ENCODE results near the gene TSPEAR.
"Not testable (repeated sequence)": the region's sequence is repeated elsewhere in the genome, so short reads cannot be mapped to it uniquely, and the experiment has no call there.

Gene TSPEAR

DNA sequence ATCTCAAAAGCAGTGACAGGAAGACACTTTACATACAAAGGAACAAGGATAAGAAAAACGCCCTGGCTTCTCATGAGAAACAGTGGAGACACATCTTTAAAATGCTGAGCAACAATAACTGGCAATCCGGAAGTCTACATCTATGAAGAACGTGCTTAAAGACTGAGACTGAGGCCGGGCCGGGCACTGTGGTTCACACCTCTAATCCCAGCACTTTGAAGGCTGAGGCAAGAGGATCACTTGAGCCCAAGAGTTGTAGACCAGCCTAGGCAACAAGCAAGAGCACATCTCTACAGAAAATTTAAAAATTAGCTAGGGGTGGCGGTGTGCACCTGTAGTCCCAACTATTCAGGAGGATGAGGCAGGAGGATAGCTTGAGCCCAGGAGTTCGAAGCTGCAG lies 27.3 kb downstream of the TSPEAR start:
- no peak for DNase-seq (ENCODE audit: low read depth)

DNA sequence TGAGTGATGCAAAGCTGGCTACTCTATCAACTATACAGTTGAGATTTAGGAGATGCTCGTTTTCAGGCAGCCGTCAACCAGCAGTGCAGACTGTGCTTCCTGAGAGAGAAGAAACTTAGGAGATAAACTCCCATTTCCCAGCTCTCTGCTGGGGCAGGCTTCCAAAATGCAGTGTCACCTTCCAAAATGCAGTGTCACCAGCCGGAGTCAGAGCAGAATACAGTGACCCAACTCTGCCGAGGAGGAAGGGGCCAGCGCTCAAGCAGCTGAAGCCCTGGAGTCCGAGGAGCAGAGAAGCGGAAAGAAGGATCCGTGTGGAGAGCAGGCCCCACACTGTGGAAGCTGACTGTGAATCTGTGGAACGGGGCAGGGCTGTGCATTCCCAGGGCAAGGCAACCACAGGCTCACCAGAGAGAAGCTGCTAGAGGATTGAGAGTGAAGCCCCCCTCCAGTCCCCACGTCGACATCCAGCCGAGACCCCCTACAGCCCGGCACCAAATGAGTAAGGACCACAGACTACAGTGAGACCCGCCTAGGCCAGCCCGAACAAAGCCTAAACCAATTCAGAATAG lies 28.7 kb downstream of the TSPEAR start:
- DNase-seq (ENCODE audit: low read depth), result no peak

- no peak for DNase-seq (ENCODE audit: low read depth)
Observed at GRCh38 chr21:44681861-44682579, 29.4 kb downstream of the TSPEAR start, which contains the start of gene KRTAP12-1. KRTAP12-1 (minus strand) TSS chr21:44682163; CDS start chr21:44682123, 40 bp downstream.

- no peak for DNase-seq (ENCODE audit: low read depth)
Observed at GRCh38 chr21:44681152-44681551, 30.2 kb downstream of the TSPEAR start.

DNA sequence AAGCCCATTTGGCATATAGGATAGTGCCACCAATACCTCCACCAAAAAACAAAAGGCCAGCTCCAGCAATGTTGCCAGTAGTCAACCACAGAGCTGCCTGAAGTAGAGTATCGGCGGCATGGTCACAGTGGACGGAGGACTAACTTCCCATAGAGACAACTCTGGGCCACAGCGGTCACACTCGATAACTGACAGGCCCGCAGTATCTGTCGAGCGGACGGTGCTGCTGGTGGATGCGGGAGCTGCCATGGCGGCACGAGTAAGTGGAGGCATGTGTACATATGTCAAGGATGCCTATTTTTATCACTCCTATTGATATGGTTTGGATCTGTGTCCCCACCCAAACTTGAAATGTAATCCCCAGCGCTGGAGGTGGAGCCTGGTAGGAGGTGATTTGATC lies 33.5 kb downstream of the TSPEAR start:
- DNase-seq (ENCODE audit: low read depth), result no peak

DNA sequence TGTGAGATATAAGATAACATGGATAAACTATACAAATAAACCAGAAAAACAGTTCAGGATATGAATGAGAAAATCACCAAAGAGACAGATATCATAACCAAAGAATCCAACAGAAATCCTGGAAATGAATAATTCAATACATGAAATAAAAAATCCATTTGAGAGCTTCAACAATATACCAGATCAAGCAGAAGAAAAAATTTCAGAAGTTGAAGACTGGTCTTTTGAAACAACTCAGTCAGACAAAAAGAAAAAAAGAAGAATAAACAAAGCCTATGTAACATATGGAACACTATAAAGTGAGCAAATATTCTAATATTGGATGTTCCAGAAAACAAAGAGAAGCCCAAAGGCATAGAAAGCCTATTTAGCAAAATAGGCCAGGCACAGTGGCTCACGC lies 39.5 kb downstream of the TSPEAR start:
- no peak for DNase-seq (ENCODE audit: low read depth)

GRCh38 chr21:44670642-44671432 lies 40.5 kb downstream of the TSPEAR start:
- DNase-seq (ENCODE audit: low read depth), result no peak

GRCh38 chr21:44667612-44668011 lies 43.8 kb downstream of the TSPEAR start:
- no peak for DNase-seq (ENCODE audit: low read depth)

GRCh38 chr21:44666401-44667320 lies 44.7 kb downstream of the TSPEAR start, which contains the start of gene KRTAP12-2:
KRTAP12-2 (minus strand) TSS chr21:44666927; CDS start chr21:44666886, 41 bp downstream.
- no peak for DNase-seq (ENCODE audit: low read depth)

DNA sequence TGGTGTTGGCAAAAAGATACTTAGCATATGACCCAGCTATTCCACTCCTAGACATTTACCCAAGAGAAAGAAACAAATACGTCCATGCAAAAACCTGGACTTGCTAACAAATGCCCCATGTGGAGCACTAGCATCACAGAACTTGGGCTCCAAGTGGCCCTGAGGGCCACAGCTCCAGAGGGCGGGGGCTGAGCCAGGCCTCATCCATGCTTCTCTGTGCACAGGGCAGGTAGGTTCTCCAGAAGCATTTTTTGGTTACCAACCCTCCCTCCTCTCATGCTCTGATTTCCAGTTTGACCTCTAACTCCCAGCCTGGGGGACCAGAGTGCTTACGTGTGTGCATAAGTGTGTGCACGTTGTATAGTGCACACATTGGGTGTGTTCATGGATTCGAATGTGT lies 46.7 kb downstream of the TSPEAR start:
- no peak for DNase-seq (ENCODE audit: low read depth)

DNA sequence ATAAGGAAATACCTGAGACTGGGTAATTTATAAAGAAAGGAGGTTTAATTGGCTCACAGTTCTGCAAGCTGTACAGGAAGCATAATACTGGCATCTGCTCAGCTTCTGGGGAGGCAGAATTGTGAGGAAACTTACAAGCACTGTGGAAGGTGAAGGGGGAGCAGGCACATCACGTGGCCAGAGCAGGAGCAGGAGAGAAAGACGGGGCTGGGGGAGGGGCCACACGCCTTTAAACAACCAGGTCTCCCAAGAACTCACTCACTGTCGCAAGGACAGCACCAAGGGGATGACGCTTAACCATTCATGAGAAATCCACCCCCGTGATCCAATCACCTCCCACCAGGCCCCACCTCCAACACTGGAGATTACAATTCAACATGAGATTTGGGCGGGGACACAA lies 49.8 kb downstream of the TSPEAR start:
- not testable (repeated sequence) for DNase-seq (ENCODE audit: low read depth)

DNA sequence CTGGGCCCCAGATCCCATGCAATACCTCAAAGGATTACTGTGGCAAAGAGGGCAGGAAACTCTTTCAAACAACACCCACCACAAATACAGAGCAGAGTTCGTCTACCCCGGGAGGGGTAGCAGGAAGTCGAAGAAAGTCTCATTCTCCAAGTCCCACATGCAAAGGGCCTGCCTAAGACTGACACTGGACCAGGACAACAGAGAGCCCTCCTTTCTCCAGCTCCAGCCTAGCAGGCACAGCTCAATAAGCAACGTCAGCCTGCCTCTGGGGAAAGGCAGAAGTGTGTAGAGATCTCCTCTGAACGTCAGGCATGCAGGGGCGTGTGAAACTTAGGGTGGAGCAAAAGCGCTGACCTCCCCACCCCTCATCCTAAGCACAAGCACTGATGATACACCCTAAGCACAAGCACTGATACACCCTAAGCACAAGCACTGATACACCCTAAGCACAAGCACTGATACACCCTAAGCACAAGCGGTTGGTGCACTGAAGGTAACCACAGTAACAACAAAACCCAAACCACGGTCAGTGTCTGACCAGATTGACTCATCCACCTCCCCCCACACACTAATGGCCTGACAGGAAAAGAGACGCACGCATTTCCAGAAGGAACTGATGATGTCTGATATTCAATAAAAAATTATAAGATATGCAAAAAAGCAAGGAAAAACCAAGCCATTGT lies 52.3 kb downstream of the TSPEAR start:
- DNase-seq (ENCODE audit: low read depth), result no peak

DNA sequence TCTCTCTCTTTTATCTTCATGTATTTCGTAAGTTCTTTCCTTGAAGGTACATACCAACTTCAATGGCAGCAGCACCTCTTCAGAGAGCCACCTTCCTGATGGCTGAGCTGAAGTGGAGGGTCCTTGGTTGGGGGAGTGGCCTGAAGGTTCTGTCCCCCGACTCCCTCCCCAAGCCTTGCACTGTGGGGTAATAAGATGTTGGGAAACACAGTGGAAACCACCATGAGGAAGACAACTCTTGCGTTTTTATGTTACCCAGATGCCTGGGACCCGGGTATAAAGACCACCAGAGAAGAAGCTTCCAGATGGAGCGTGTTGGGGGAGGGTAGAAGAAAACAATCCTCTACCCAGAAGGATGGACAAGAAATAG lies 52.8 kb downstream of the TSPEAR start:
- DNase-seq (ENCODE audit: low read depth), result no peak

GRCh38 chr21:44657635-44658540 lies 53.5 kb downstream of the TSPEAR start, which contains the start of gene KRTAP12-3:
KRTAP12-3 (plus strand) TSS chr21:44657932; CDS start chr21:44657980, 48 bp downstream.
- DNase-seq (ENCODE audit: low read depth), result no peak

- DNase-seq (ENCODE audit: low read depth), result no peak
Observed at GRCh38 chr21:44656868-44657267, 54.5 kb downstream of the TSPEAR start.

- DNase-seq (ENCODE audit: low read depth), result no peak
Observed at GRCh38 chr21:44654576-44655175, 56.7 kb downstream of the TSPEAR start, which contains the start of gene KRTAP12-4. KRTAP12-4 (minus strand) TSS chr21:44654659; CDS start chr21:44654614, 45 bp downstream.

DNA sequence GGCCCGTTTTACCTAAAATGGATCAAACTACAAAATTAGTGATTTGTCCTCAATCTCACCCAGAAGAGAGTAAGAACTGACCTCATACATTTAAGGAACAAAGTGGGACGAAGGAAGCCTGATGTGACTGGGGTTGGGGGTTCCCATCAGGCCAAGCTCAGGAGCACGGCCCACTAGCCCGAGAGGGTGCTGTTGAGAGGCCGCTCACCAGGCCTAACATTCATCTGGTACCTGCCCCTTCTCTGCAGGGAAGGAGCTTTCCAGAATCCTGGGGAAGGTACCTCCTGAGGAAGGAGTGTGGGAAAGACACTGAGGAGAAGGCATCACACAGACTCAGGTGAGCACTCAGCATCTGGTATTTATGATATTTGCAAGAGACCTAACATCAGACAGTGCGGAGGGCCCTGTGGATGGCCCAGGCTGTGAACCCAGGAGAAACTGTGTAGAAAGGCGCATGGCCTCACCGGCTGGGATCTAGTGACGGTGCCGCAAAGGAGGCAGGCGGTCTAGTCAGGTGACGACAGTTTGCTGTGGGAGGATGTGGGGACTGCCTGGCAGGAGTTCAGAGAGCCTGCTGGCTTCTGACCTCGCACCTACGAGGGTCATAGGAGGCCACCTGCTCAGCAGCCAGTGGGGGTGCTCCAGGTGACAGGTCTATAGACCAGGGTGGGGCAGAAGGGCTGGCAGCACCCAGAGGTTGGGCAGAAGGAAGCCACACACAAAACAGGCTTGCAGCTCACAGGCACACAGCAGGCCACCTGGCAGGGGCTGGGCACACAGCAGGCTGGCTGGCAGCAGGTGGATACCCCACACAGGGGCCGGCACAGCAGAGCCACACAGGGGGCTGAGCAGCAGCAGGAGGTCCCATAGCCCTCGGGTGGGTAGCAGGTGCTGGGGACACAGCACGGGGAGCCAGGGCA lies 57.5 kb downstream of the TSPEAR start:
- no peak for DNase-seq (ENCODE audit: low read depth)

DNA sequence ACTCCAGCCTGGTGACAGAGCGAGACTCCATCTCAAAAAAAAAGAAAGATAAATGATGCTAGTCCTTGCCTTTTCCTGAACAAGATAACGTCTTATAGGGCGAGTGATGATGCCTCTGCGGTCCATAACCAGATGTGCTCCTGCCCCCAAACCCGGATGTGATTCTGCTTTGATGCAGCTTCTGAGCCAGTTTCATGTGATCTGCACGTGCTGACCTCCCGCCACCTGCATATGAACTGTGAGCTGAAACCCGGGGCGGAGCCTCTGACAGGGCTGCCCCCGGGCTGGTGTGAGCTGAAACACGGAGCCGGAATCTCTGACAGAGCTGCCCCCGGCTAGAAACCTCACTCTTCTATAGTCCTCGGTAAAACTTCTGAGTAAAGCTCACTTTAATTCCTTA lies 58.2 kb downstream of the TSPEAR start:
- no peak for DNase-seq (ENCODE audit: low read depth)
